Measurements from ENCODE around the gene FAM131A. TPM values are rescaled to one million over a fixed set of nuclear protein-coding genes. Genes with fewer than 3 reads are reported as not detected.
A peak's percentile ranks its signal among the peaks of the same experiment; 100 is the strongest.

FAM131A gene
- total and polyA plus RNA-seq, 9 of the 15 experiments (the other 6 are each of a cell fraction or from before 2014, with no cell fraction given), result 0.48 to 11.1 (median 4.3) TPM

DNA sequence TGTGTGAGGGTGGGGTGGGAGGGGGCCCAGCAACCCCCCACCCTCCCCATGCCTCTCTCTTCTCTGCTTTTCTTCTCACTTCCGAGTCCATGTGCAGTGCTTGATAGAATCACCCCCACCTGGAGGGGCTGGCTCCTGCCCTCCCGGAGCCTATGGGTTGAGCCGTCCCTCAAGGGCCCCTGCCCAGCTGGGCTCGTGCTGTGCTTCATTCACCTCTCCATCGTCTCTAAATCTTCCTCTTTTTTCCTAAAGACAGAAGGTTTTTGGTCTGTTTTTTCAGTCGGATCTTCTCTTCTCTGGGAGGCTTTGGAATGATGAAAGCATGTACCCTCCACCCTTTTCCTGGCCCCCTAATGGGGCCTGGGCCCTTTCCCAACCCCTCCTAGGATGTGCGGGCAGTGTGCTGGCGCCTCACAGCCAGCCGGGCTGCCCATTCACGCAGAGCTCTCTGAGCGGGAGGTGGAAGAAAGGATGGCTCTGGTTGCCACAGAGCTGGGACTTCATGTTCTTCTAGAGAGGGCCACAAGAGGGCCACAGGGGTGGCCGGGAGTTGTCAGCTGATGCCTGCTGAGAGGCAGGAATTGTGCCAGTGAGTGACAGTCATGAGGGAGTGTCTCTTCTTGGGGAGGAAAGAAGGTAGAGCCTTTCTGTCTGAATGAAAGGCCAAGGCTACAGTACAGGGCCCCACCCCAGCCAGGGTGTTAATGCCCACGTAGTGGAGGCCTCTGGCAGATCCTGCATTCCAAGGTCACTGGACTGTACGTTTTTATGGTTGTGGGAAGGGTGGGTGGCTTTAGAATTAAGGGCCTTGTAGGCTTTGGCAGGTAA, 8.1 kb downstream of the FAM131A start (continued):
- no peak for TF ChIP-seq HEY1 (CRISPR knock-in tag; IDR thresholded peaks at IDR 0.05; ENCODE audit: borderline replicate concordance)
- no peak for TF ChIP-seq NCOA6 (IDR thresholded peaks at IDR 0.05)
- TF ChIP-seq RB1 (IDR thresholded peaks at IDR 0.05; ENCODE audit: low read depth), result peak; percentile 56; the same call in 1 of the 2 replicates
- no peak for TF ChIP-seq TAF1 (IDR thresholded peaks at IDR 0.05; ENCODE audit: control insufficient read depth, extremely low read depth, insufficient read depth, low read length, severe bottlenecking)
- TF ChIP-seq ZNF253 (CRISPR knock-in tag; conservative IDR thresholded peaks at IDR 0.05), result no peak
- TF ChIP-seq CBX3 (IDR thresholded peaks at IDR 0.05; ENCODE audit: borderline replicate concordance in 1 of 2, low read length in 2 of 2), result peak in 1 of 2 experiments; percentile 55; a peak in 1 of 3 replicates
- TF ChIP-seq ETV5 (CRISPR knock-in tag; IDR thresholded peaks at IDR 0.05; ENCODE audit: low read depth), result no peak
- no peak for TF ChIP-seq GATAD2A (IDR thresholded peaks at IDR 0.05)
- TF ChIP-seq ZNF584 (CRISPR knock-in tag; IDR thresholded peaks at IDR 0.05; ENCODE audit: low read depth), result no peak
- no peak for TF ChIP-seq OTX1 (CRISPR knock-in tag; IDR thresholded peaks at IDR 0.05)
- no peak for TF ChIP-seq ZNF445 (CRISPR knock-in tag; IDR thresholded peaks at IDR 0.05; ENCODE audit: low read depth)
- no peak for TF ChIP-seq ZBED1 (IDR thresholded peaks at IDR 0.05)
- TF ChIP-seq BDP1 (IDR thresholded peaks at IDR 0.05; ENCODE audit: insufficient read depth, insufficient read length), result no peak
- no peak for TF ChIP-seq ZBTB17 (CRISPR knock-in tag; IDR thresholded peaks at IDR 0.05)
- TF ChIP-seq ZNF586 (CRISPR knock-in tag; conservative IDR thresholded peaks at IDR 0.05), result no peak
- TF ChIP-seq, protein P1, sequence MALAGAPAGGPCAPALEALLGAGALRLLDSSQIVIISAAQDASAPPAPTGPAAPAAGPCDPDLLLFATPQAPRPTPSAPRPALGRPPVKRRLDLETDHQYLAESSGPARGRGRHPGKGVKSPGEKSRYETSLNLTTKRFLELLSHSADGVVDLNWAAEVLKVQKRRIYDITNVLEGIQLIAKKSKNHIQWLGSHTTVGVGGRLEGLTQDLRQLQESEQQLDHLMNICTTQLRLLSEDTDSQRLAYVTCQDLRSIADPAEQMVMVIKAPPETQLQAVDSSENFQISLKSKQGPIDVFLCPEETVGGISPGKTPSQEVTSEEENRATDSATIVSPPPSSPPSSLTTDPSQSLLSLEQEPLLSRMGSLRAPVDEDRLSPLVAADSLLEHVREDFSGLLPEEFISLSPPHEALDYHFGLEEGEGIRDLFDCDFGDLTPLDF (CRISPR knock-in tag; IDR thresholded peaks at IDR 0.05), result no peak
- TF ChIP-seq XRCC3 (IDR thresholded peaks at IDR 0.05), result no peak
- TF ChIP-seq LCOR (CRISPR knock-in tag; IDR thresholded peaks at IDR 0.05), result no peak
- no peak for TF ChIP-seq NEUROD1 (IDR thresholded peaks at IDR 0.05; ENCODE audit: borderline replicate concordance, low read depth, low read length, partially characterized antibody)
- TF ChIP-seq, protein P2, sequence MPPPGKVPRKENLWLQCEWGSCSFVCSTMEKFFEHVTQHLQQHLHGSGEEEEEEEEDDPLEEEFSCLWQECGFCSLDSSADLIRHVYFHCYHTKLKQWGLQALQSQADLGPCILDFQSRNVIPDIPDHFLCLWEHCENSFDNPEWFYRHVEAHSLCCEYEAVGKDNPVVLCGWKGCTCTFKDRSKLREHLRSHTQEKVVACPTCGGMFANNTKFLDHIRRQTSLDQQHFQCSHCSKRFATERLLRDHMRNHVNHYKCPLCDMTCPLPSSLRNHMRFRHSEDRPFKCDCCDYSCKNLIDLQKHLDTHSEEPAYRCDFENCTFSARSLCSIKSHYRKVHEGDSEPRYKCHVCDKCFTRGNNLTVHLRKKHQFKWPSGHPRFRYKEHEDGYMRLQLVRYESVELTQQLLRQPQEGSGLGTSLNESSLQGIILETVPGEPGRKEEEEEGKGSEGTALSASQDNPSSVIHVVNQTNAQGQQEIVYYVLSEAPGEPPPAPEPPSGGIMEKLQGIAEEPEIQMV (tag; conservative IDR thresholded peaks at IDR 0.05; ENCODE audit: low read depth), result no peak
- no peak for TF ChIP-seq HNRNPL (IDR thresholded peaks at IDR 0.05; ENCODE audit: low read depth, low read length)
- TF ChIP-seq CREB1 (IDR thresholded peaks at IDR 0.05), result no peak
- no peak for TF ChIP-seq CREB1 (CRISPR knock-in tag; IDR thresholded peaks at IDR 0.05)
- TF ChIP-seq ZNF165 (CRISPR knock-in tag; IDR thresholded peaks at IDR 0.05; ENCODE audit: borderline replicate concordance), result no peak
- TF ChIP-seq HMG20A (CRISPR knock-in tag; conservative IDR thresholded peaks at IDR 0.05), result no peak
- TF ChIP-seq BHLHE40 (IDR thresholded peaks at IDR 0.05; ENCODE audit: low read length), result peak; percentile 58; the same call in 1 of the 2 replicates
- no peak for TF ChIP-seq KAT7 (CRISPR knock-in tag; IDR thresholded peaks at IDR 0.05; ENCODE audit: borderline replicate concordance)
- no peak for TF ChIP-seq RBM39 (optimal IDR thresholded peaks at IDR 0.05; ENCODE audit: low read depth, low read length)
- TF ChIP-seq GABPB2 (CRISPR knock-in tag; conservative IDR thresholded peaks at IDR 0.05), result no peak
- TF ChIP-seq CBFA2T3 (IDR thresholded peaks at IDR 0.05), result no peak
